Measurements from ENCODE around the gene HDAC4.
"Not testable (repeated sequence)": the region's sequence is repeated elsewhere in the genome, so short reads cannot be mapped to it uniquely, and the experiment has no call there.

The HDAC4 gene

DNA sequence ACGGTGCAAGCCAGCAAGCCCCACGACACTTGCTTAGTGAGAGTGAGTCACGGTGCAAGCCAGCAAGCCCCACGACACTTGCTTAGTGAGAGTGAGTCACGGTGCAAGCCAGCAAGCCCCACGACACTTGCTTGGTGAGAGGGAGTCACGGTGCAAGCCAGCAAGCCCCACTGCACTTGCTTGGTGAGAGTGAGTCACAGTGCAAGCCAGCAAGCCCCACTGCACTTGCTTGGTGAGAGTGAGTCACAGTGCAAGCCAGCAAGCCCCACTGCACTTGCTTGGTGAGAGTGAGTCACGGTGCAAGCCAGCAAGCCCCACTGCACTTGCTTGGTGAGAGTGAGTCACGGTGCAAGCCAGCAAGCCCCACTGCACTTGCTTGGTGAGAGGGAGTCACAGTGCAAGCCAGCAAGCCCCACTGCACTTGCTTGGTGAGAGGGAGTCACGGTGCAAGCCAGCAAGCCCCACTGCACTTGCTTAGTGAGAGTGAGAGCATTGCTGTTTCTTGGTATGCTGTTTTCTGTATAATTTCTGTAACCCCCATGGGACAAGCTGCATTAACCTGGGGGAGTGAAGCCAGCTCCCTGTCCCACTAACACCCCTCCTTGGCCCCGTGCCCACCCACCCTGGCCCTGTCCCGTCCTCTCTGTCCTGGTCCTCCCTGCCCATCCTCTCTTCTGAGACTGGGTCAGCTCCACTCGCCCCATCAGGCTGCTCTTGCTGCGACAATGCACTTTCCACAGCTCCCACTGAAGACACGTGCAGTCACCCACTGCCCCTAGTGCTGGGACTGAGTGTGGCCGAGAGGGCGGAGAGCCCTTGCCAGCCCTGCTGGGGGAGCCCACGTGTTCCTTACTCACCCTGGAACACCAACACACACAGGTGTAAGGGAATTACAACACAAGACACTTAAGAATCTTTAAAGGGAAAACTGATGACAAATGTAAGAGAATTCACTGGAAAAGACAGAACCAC is 331.2 kb downstream of the HDAC4 start:
- not testable (repeated sequence) for DNase-seq

DNA sequence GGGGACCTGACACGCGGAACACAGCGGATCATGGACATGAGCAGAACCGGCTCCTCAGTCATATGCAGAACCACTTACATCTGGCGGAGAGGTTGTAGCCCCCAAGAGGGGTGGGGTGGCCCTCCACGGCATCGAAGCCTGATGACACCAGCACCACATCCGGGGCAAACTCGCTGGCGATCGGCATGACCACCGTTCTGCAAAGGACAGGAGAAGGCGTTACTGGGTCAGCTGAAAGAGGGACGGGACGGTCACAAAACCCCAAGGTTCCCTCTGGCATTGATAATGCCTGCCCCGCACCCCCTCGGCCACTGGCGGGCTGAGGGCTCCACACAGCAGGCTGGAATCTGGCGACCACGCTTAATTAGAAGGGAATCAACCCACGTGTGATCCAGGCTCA is 332.4 kb downstream of the HDAC4 start:
- DNase-seq, result no peak

DNA sequence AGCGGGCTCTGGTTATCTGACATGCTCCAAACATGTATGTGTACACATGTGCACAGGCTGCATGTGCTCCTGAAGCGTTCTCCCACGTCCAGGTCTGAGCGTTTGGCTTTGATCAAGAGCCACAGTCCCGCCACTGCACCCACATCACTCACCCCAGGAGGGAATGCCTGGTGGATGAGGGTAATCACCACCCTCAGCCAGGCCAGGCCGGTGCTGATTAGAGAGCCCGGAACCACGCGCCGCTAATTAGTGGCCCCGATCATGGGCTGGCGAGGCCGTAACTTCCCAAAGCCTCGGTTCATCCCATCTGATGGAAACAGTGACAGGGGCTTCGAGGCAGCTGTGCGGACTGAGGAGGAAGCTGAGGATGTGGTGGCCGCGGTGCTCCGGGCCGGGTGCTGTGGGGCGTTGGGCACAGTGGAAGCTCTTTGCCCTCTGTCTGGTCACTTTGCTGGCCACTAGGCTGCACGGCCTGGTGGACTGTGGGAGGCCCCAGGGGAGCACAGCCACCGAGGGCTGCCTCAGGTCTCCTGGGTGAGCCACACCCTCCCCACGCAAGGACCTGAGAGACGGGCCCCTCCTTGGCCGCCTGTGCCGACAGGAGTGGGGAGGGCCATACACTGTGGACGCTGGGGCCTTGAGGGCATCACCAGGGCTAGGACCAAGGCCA is 333.5 kb downstream of the HDAC4 start:
- DNase-seq, result no peak

- DNase-seq, result no peak
These were observed 334.2 kb downstream of the HDAC4 start for GRCh38 chr2:239066597-239066996.

- DNase-seq, result no peak
These were observed 334.9 kb downstream of the HDAC4 start for GRCh38 chr2:239065962-239066361.

- no peak for DNase-seq
These were observed 335.3 kb downstream of the HDAC4 start for GRCh38 chr2:239065537-239065936.

GRCh38 chr2:239064891-239065290 is 335.9 kb downstream of the HDAC4 start:
- no peak for DNase-seq

GRCh38 chr2:239064253-239064652 is 336.6 kb downstream of the HDAC4 start:
- no peak for DNase-seq

DNA sequence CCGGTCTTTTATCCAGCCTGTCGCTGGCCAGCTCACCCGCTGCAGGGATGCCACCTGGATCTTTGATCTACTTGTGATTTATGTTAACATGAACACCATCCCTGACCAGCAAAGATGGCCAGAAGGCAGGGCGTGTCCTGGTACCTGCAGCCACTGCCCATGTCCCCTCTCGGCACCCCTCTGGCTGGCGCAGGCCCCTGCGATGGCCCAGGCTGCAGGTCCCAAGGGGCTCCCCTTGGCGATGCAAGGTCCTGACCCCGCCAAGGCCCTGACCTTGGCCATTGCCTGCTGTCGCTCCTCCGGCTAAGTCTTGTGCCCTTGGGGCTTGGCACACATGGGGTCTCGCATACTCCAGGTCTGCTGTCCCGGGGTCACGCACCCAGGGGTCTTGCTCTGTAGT is 338.1 kb downstream of the HDAC4 start:
- no peak for DNase-seq

DNA sequence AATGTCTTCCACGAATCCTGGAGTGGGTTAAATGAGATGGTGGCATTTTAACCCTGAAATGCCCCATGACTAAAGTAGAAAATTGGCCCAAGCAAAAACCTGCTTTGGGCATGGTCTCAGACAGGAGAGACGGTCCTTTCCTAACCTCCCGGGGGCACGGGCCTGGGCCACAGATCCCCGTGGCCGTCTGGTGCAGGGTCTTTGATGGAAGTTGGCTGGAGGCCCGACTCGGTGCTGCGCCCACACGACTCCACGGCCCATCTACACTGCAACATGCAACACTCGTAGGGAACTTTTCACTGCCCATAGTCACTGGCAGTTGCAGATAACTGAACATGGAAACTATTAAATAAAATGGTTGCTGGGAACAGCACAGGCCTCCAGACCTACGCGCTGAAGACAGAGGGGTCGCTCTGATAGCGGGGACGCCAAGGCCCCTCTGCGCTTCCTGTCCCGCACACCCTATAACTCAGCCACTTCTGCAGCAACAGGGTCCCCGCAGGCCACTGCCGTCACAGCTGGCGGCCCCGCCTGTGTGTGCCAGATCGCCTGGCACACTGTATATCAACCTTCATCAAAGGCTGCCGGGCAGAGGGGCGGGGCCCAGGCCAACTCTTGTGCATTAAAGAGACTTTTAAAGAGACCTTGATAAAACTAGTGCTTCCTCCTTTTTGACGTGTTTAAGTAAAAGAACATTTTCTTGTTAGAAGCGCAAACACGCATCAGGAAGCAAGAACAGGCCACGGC is 338.8 kb downstream of the HDAC4 start:
- no peak for DNase-seq

- DNase-seq, result no peak
These were observed 339.6 kb downstream of the HDAC4 start for GRCh38 chr2:239061121-239061666.

DNA sequence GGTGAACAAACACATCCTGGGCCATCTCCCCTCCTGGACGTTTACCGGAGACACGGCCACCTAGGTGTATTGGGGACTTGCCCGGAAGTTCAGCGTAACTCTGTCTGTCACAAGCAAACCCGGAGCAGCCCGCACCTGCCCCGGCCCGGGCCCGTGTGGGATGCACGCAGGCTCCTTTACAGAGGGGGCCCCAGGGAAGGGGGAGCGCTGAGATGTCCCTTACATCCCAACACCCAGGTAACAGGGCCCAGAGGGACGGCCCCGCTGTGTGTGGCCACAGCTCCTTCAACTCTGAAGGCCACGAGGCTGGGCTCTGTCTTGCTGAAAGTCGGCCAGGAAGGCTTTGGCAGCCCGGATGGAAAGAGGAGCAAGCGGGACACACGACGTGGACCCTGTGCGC is 340.1 kb downstream of the HDAC4 start:
- DNase-seq, result no peak

GRCh38 chr2:239059854-239060253 is 341.0 kb downstream of the HDAC4 start:
- DNase-seq, result no peak

DNA sequence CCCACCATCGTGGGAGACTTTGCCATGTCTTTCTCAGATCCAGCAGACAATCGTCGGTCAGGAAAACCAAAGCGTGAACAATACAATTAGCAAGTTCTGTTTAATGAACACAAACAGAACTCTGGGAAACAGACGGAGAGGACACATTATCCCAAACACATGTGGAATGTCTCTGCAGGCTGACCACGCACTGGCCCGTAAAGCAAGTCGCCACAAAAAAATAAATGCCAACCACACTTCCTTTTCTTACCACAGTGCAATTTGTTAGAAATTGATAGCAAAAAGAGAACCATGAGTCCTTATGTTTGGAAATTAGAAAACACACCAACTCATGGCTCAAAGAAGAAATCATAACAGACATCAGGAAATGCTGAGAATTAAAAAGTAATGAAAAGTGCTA is 342.1 kb downstream of the HDAC4 start:
- no peak for DNase-seq

GRCh38 chr2:239057533-239057932 is 343.3 kb downstream of the HDAC4 start:
- DNase-seq, result no peak

- DNase-seq, result no peak
These were observed 344.2 kb downstream of the HDAC4 start for GRCh38 chr2:239056611-239057010.

DNA sequence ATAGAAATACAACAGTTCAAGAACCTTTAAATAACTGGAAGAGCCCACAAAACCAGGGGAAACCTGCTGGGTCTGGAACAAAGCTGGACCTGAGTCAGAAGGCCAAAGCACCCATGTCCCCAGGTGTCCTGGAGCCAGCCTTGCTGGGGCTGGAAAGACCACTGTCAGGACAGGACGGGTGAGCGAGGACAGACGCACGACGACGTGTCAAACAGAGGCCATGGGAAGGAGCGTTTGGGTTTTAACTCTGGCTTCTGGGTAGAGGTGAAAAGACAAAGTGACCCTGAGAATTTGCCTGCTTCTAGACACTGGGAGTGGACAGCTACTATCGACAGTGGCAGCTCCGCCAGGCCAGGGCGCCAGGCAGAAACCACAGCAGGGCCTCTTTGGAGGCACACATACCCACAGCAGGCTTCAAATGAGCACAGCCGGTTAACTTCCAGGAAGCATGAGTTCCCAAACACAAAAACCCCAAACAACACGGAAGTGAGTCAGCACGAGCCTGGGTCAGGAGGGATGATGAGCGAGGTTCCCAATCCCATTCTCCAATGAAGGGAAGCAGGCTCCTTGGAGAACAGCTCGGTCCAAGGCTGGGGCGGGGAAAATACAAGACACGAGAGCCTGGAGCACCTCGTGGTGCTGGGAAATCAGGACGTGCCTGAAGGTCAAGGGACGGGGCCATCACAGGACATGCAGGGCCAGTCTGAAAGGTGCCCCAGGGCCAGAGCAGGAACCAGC is 344.9 kb downstream of the HDAC4 start:
- no peak for DNase-seq

DNA sequence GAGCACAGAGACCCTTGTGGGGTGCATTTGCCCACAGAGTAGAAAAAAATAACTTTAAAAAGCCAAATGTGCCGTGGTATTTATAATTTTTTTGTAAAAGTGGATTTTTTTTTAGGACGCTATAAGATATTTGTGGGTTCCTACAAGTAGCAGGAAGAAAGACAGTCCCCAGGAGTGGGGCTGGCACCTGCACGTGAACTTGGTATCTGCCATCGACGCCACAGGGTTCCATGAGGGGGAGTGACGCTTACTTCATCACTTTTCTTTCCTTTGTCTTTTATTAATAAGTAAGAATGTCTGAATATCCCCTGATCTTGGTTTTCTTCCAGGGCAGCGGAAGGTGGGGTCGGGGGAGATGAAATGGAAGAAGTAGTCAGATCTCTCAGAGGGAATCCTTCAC is 345.9 kb downstream of the HDAC4 start:
- DNase-seq, result no peak

- DNase-seq, result no peak
These were observed 346.9 kb downstream of the HDAC4 start for GRCh38 chr2:239053801-239054503.

DNA sequence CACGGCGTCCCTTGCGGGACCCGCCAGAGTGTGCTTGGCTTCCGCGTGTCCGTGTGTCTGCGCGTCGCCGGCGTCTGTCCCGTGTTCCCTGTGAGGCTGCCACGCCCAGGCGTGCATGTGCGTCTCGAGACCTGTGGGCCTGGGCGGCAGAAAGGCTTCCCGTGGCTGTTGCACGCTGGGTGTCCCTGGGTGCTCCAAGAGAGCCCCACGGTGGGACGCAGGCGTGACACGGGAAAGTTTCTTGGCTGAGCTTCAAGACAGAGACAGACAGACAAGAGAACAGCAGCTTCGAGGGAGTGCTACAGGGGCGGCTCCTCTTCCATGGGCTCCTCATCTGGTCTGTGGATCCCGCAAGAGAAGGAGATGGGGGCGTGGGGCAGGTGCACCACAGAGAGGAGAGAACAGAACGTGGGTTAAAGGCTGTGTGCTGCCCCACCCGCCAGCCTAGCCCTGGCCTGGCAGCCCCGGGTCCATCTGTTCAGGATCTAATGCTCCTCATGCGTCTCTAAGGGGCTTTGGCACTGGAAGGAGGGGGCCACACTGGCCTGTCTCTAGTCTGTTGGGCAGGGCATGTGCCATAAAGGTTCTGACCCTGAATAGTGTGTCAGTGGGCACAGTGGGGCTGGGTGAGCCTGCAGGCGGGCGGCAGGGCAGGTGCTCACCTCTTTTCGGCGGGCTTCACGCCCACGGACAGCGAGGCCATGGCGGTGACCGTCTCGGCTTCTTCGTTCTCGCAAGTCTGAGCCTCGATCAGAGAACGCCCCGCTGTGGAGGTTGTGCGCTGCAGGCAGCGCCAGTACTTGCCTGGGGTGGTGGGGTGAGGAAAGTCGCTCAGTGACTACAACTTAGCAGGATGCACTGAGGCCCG is 347.8 kb downstream of the HDAC4 start:
- DNase-seq, result no peak

Measured in Kasumi-1 (cell line).